ENCODE data around the gene NINJ2.

DNA sequence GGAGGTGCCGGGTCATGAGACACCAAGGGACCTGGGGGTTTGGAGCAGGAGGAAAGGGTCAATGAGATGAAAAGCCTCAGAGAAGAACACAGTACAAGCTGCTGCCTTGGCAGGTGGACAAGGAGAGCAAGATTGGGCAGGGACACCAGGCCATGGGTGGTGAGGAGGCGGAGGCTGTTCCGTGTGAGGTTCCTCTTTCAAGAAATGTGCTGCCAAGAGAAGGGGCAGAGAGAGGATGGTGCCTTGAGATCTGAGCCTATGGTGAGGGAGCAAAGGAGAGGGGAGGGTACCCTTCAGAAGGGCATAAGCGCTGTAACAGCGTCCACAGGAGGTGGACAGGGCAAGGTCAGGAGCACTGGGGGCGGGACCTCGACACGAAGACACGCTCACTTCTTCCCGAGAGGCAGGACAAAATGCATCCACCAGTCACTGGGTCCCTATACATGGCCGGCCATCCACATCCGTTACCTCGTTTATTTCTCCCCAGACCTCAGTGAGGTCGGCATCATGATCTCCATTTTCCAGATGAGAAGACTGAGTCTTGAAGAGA, 103.3 kb downstream of the NINJ2 start:
- TF ChIP-seq POLR2A (IDR thresholded peaks at IDR 0.05) (no peak), CTCF (IDR thresholded peaks at IDR 0.05) (no peak)

Measured in right lobe of liver (tissue), 4 donors.